GM11168 (cell line): ENCODE measurements around the gene PHYH.
"Not testable (repeated sequence)": the region's sequence is repeated elsewhere in the genome, so short reads cannot be mapped to it uniquely, and the experiment has no call there.

ENCODE experiments used
- in situ Hi-C: fragments of 300-500 bp; cut with MboI; formaldehyde crosslinking; loops from one replicate; pipeline ENCODE4 v1.12.0; 2022; ENCODE audit warnings: low sequenced_read_pairs; ENCODE audit not compliant: unreplicated experiment

The PHYH gene

DNA sequence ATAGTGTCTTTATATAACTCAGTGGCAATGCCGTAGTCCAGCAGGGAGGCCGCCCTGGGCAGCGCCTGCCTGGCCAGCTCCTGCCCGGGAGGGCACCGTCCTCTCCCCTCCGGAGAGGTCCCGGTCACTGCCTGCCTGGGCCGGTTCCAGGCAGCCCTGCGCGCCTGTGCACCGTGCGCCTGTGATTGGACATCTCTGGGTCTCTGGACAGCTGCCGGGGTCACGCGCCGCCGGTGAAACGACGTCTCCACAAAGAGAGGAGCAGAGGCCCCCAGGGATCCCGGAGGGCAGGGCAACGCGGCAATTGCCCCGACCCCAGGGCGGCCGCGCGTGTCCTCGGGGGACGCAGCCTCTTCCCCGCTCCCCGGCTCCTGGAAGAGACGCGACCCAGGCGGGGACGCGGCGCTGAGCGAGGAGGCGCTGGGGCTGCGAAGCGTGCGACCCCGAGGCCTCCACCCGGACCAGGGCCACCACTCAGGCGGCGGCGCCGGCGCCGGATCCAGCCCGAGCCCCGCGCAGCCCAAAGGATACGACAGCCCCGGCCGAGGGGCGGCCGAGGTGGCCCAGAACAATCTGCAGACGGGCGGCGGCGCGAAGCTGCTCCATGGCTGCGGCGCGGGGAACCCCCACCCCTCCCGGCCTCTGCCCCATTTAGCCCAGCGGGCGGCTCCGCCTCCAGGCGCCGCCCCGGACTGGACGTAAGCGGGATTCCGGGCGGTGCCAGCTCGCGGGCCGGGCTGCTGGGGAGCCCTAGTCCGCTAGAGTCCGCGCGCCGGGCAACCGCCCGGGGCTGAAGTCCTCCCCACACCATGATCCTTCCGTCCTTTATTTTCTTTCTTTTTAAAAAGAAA, at the start of gene PHYH:
TSS of gene PHYH (minus strand) at position 628 of the 851 bp plus-strand sequence. CDS start at position 606, 22 bp downstream.
- in situ Hi-C loops: loop anchor here (10.0 kb wide), 1 partner anchor 135 kb away; the partner anchor contains the start of gene MCM10

DNA sequence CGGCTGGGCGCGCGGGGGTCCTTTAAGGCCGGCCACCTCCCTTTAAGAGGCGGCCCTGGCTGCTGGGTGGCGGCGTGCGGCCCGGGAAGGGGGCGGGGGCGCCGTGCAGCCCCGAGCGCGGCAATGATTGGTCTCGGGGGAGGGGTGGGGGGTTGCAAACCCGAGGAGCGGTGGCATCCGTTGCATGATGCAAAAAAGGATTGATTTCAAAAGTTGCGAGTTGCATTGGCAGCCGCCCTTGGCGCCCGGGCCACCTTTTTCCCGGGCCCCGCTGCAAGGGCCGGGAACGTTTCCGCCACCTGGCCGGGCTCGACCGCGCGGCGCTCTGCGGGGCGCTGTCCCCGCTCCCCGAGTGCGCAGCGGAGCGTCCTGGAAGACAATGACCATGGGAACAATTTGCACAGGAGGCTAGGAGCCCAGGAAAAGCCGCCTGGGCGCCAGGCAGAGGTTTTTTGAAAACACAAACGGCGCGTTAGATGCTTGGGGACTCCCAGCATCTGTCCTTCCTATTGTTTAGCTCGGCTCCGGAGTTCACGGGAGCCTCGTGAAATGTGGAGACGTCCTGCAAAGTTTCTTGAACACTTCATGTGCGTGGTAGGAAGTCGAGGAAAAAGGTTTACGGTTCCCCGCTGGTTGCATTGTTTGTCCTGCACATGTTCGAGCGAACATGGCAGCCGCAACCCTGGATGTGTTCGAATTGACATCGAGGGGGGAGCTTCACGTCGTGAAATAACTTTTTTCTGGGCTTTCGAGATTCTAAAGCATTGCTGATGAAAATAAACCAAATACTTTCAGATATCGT, 48.6 kb upstream of the PHYH start, which contains the start of gene SEPHS1:
TSS of gene SEPHS1 (minus strand) at position 78 of the 802 bp plus-strand sequence. CDS start 3,343 bp downstream, outside the sequence.
- in situ Hi-C loops: no loop called here

DNA sequence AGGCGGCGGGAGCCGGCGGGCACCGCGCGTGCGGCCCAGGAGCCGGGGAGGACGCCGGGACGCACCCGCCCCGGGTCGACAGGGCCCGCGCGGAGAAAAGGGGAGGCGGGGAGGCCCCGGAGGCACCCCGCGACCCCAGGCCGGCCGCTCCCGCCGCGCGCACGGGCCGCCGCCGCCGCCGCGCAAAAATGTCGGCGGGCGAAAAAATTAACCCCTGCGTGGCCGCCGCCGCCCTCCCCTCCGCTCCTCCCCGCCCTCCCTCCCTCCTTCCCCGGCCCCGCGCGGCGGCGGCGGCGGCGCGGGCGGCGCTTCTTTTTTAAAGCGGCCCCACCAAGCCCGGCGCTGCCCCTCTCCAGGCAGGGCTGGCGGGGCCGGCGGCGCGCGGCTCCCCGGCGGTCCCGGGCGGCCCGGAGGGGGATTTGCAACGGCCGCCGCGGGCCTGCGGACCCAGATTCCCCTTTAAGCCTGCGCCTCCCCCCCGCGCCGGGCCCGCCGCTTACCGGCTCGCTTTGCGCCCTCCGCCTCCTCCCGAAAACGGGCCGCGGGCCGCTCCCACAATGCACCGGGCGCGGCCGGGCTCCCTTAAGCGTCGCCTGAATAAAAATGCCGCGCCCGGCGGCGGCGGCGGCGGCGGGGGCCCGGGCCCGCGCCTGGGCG, 47.8 kb upstream of the PHYH start:
- in situ Hi-C loops: no loop called here

DNA sequence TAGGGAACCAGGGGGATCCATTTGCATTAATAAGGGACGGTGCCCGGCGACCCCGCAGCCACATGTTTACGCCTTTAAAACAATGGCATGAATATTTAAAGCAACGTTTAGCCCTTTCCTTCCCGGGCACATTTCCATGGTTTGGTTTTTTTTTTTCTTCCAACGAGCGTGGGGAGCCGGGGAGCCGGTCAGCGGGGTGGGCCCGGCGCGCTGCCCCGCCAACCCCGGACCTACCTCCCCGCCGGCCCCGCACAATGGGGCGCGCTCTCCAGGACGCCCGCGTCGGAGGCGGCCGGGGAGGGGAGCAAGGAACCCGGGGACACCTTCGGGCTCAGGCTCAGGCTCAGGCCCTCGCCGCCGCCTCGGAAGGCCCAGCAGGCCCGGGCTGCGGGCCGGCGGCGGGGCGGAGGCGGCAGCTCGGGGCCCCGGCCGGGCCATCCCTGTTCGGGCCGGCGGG, 47.2 kb upstream of the PHYH start:
- in situ Hi-C loops: no loop called here

DNA sequence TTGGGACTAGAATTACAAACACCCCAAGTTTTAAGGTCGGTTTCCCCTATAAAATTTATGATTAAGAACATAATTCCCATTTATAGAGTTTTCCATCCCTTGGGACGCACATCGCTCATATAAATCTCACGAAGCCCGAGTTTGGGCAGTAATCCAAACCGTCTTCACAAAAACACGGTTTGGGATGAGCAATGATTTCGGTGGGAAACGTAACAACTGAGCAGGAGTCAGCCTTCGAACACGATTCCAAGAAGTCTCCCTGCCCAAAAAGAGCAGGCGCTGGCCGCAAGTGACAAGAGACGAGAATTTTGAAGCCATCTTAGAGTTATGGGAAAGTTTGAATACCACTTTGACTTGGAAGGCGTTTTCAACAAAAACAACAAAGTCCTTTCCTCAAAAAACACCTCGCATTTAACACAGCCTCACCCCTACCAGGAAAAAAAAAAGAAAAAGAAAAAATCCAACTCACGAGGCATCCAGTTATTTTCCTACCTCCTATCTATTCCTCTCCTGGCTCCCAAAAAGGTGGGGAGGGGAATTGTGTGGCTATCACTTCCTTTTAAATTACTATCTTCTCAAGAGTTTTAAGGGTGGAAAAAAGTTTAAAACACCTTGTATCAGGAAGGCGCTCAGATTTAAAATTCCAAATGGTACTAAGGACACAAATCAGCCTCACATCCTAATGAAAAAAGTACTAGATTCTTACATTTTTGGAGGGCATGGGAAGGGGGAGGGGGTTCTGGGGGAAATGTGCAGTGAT, 46.6 kb upstream of the PHYH start:
- in situ Hi-C loops: no loop called here

DNA sequence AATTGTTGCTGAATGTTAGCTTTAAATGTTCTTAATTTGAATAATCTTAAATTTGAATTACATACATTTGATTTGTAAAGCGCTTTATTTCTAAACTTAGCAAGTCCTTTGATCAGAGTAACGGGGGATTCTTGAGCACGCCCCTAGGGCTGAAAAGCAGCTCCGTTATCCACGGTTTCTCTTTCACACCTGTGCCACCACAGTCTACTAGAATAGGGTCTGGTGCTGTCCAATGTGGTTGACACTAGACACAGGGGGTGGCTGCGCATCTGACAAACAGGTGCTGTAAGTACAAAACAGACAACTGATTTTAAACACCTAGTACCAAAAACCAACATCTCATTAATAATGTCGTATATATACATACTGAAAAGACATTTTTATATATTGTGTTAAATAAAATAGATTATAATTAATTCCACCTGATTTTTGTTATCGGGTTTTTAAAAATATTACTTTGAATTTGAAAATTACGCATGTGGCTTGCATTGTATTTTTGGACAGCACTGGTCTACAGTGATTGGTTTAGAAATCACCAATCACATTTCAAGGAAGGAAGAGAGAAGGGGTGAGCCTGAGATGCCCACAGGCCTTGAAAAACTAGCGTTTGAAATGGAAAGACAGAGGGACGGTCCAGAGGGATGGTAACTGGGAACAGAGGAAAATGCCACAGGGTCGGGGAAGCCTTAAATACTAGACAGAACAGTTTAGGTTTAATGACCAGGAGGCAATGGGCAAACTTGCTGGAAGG, 40.9 kb upstream of the PHYH start:
- in situ Hi-C loops: no loop called here

DNA sequence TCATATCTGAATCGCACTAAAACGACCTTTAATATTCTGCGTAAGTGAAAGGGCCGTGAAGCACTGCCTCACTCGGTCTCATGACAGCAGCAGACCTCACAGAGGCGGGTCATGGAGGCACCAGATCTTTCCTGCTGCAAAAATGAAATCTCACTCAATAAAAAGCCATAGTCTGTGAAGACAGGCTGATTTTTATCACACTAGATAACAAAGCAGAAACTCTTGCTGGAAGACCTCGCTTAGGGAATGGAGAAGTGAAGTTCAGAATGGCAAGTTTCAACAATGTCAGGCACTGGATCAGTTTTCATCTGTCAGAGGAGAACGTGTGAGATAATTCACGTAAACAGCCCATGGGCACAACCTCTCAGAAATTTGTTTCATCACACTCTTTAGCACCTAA, 40.2 kb upstream of the PHYH start:
- in situ Hi-C loops: no loop called here

DNA sequence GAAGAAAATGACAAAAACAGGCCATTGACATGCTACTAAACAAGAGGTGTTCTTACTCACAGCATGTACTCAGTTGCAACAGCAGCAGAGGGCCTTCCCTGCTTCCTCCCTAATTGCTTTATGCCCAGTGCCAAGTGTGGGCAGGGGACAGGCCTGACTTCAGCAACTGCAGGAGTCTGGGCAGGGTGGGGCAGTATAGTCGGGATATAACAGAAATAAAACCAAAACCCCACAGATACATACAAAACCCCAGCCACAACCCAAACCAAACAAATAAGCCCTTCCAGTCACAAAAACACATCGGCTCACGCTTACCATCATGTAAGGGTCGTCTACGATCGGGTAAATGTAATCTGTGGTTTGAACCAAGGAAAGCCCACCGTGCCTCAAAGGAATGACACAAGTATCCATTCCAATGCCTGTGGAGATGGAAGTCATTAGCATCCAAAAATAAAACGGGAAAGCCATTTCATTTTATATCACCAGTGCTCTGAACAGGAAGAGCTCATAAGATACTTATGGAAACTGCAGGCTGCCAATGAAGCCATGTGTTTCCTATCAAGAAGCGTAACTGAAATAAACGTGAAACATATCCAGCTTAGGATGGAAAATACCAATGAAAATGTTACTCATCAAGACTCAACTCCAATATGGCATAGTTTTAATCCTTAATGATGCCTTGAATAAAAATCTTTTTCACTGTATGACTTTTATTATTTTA, 38.7 kb upstream of the PHYH start:
- in situ Hi-C loops: no loop called here

DNA sequence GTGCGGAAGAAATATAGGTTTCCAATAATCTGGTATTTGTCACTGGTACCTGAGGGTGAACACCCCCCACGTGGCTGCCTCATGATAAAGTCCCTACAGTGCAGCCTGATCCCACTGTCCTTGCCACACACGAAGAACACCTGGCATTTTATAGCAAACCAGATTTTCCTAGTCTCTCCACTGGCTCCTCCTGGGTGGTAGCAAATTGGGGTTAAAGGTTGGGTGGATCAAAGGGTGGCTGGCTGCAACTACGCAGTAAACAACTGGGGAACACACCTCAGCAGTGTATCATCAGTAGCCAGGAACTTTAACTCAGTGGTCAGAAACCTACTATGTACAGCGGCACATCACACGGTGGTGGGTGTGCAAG, 37.9 kb upstream of the PHYH start:
- in situ Hi-C loops: no loop called here

DNA sequence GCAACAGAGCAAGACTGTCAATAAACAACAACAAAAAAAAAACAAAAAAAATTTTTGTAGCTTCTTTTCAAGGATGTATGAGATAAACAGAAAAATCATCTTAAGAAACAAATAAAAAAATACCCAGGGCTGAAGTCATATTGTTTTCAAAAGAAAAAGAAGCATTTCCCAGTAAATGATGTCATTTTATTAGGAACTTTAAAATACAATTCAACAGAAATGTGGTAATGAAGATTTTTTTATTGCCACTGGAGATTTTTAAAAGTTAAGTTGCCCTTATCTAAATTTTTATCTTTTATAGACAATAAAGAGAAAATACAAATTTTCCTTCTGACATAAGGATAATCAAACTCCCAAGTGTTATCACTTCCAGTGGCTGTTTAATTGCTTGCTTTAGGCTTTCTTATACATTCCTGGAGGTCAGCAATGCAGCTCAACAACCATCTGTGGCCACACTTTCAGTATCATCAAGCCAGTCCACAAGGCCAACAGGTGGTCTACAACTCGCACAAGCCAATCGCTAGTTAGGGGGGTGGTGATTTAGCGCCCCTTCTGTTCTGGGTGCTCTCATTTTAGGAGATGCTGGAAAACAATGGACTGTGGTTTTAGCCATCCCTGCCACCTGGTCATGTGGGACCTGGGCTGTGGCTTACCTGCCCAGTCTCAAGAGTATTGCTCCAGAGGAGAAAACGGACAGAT, 37.4 kb upstream of the PHYH start:
- in situ Hi-C loops: no loop called here

DNA sequence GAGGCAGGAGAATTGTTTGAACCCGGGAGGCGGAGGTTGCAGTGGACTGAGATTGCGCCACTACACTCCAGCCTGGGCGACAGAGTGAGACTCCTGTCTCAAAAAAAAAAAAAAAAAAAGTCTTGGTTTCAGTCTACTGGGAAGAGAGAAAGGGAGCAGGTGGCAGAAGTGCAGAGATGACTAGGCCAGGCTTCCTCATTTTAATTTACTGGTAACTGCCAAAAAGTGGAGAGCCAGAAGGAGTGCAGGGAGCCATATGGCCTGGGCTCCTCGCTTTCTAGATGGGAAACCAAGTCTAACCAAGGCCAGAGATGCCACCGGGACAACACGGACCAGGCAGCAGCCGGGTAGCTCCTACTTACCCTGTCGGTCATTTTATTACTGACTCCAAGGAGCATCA, 36.0 kb upstream of the PHYH start:
- in situ Hi-C loops: no loop called here

DNA sequence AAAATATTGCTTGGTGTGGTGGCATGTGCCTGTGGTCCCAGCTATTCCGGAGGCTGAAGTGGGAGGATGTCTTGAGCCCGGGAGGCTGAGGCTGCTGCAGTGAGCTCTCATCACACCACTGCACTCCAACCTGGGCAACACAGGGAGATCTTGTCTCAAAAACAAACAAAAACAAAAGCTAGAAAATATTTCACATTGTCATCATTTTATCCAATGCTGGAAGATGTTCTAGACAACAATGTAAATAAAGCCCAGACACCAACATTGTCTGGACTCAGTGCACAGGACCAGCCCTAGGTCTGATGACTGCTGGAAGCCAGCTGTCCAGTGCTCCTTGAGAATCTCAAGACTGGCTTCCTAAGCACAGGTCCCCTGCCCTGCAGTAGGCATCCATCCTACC, 34.7 kb upstream of the PHYH start:
- in situ Hi-C loops: no loop called here

DNA sequence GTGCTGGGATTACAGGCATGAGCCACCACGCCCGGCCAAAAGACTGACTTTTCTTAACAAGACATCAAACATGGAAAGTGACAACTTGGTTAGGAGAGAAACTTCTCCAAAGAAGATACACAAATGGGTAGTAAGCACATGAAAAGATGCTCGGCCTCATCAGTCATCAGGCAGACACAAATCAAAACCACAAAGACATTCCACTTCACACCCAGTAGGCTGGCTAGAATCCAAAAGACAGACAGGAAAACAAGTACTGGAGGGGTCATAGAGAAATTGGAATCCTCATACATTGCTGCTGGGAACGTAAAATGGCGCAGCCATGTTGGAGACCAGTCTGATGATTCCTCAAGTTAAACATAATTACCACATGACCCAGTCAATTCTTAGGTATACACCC, 31.8 kb upstream of the PHYH start:
- in situ Hi-C loops: no loop called here

DNA sequence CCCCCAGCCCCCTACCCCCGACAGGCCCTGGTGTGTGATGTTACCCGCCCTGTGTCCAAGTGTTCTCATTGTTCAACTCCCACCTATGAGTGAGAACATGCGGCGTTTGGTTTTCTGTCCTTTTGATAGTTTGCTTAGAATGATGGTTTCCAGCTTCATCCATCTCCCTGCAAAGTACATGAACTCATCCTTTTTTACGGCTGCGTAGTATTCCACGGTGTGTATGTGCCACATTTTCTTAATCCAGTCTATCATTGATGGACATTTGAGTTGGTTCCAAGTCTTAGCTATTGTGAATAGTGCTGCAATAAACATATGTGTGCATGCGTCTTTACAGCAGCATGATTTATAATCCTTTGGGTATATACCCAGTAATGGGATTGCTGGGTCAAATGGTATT, 31.1 kb upstream of the PHYH start:
- in situ Hi-C loops: not testable (repeated sequence)

DNA sequence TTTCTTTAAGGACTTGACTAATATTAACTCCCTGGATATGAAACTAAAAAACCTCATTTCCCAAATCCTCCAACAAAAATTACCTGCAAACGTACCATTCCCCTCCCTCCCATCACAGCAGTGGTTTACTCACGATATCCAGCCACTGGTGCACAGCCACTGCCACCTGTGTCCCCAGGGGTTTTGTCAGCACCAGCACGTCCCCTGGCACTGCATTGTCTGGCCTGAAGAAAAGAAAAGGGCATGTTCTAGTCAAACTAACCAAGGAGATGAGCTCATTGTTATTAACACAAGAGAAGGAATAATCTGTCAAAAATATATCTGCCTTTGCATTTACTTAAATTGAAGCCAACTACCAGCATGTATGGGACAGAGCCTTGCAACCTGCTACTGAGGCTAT, 29.7 kb upstream of the PHYH start:
- in situ Hi-C loops: no loop called here

DNA sequence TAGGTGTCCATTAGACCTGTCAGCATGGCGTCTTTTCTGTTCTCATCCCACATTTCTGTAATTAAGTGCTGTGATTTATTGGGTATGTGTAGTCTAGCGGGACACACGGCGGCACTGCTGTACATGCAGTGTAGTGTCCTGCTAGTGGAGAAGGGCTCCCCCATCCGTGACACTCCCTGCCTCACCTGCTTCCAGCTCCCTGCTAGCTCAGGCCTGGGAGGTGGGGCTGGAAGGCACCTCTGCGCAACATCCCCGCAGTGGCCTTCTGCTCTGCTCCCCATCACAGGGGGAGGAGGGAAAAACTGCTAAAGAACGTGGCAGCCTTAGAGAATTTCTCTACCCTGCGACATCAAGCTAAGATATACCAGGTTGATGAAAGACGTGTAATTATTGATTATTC, 28.7 kb upstream of the PHYH start:
- in situ Hi-C loops: no loop called here

DNA sequence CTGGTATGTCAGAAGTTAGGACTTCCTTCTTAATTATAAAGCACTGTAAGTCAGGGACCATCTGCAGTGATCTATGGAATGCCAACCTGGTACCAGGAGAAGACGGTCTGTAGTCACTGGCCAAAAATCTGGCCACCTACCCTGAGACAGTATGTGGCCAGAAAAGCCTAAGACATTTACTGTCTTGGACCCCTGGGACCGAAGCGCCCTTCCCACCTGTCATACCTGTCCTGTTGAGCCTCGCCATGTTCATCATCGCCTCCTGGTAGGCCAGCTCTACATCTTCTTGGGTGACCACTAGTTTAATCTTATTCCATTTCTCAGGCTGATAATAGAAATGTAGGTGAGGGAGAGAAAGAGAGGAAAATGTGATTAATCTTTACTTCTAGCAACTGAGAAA, 28.3 kb upstream of the PHYH start:
- in situ Hi-C loops: no loop called here

DNA sequence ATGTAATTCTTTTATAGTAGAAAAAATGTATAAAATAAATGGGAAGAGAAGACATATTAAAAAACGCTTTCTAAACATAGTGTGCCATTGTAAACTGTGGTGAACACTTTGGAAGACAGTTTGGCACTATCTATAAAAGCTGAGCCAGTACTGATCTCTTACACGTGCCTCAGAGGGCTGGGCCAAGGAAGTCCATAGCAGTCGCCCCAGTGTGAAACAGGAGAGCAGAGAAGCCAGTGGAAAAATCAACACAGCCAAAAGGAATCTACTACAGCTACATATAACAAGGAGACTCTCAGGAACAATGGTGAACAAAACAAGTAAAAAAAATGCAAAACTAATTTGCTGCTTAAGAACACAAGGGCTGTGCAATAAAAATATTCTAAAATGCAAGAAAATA, 27.7 kb upstream of the PHYH start:
- in situ Hi-C loops: no loop called here
